GM21528 (cell line): ENCODE measurements around the gene CFAP61.

ENCODE experiments used
- ATAC-seq: cut with Tn5 transposase; IDR thresholded peaks from one replicate; pipeline ENCODE4 v1.9.1; 2021; ENCODE audit warnings: mild to moderate bottlenecking, moderate library complexity; ENCODE audit not compliant: unreplicated experiment, low FRiP score

CFAP61 gene

GRCh38 chr20:20259533-20259932 lies 207.2 kb downstream of the CFAP61 start:
- no peak for ATAC-seq

DNA sequence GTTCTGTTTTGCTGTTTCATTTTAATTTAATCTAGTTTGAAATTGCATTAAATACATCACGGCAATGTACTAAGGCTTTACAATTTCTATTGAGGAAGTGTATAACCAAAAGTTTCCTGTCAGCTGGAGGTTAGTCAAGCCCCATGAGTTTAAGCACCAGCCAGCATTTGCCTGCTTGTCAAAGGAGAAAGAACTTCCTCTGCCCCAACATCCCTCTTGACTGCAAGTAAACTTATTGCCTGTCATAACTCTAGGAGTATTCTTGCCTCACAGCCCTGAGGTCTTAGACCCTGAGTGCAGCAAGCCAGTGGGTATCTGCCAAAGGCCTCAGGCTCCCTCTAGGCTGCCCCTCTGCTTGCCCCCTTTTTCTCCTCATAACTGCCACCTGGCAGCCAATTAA lies 208.8 kb downstream of the CFAP61 start:
- ATAC-seq = no peak

- no peak for ATAC-seq
These were observed 212.9 kb downstream of the CFAP61 start for GRCh38 chr20:20265210-20265609.

DNA sequence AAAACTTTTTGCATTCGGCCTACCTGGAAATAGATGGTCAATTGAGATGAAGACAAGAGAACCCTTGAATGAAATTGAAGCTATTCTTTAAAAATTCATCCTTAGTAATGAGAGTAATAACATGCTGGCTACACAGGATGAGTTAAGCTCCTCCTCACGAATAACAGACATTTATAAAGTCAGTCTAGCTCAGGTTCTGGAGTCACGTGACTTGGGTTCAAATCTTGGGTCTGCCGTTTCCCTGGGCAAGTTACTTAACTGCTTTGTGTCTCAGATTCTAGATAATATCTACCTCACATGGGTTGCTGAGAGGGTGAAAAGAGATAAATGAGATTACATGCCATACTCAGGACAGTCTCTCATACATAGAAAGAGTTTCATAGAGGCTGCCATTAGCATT lies 214.2 kb downstream of the CFAP61 start:
- ATAC-seq = no peak

GRCh38 chr20:20267685-20268370 lies 215.5 kb downstream of the CFAP61 start:
- no peak for ATAC-seq

DNA sequence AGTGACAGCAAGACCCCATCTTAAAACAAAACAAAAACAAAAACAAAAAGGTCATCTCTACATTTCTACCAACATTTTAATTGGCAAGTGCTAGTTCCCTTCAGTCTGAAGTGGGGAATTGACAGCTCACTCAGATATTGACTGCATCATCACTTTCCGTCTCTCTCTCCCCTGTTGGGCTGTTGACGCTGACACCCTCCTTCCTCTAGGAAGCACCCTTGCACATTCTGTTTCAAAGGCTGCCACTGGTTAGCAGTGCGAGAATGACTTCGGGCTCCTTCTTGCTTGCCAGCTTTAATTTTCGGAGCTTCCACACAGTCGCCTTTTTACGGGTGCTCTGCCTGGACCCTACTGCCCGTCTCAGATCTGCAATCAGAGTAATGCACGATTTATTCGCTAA lies 218.9 kb downstream of the CFAP61 start:
- no peak for ATAC-seq

DNA sequence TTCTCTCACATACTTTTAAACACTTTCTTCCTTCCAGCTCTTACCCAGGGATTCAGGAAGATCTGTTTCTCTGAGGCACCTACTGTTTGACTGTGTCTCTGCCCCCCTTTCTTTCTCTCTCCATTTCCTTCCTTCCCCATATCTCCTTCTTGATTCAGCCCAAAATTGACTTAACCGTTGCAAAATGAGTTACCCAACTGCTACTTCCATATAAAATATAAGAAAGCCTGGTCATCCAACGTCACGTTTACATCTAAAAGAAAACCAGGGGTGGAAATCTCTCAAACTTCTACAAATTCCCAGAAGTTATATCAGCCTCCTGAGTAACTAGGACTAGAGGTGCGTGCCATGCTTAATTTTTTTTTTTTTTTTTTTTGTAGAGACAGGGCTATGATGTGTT lies 220.4 kb downstream of the CFAP61 start:
- ATAC-seq = no peak

DNA sequence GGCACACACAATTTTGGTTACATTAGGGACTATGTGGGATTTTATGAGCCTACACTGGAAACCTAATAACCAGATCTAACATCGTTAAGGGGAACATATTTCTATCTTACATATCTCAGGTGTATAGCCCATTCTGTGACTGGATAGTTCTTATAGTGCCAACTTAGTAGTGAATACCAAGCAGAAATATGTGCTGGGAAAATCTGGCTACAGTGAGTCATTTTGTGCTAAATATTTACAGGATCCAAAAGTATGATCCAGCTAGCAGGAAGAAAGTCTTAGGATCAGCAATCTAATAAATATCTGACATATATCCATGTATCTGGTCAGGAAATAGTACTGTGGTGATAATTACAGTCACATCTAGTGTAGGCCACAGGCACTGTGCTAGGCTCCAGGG lies 221.0 kb downstream of the CFAP61 start:
- no peak for ATAC-seq

DNA sequence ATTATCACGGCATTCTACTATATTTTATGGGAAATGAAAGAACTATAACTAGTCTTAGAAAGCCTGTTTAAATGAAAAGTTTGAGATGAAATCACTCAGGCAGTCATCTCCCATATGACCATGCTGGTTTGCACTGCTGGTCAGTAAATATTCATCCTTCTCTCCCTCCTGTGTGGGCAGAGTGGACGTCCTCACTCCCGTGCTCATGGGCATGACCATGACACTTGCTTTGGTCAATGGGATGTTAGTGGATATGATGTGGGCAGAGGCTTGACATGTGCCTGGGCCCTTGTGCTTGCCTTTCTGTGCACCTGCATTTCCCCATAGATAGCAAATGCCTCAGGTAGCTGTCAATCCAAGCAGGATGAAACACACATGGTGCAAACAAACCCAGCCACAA lies 222.5 kb downstream of the CFAP61 start:
- no peak for ATAC-seq

- ATAC-seq = no peak
These were observed 223.3 kb downstream of the CFAP61 start for GRCh38 chr20:20275636-20276035.

DNA sequence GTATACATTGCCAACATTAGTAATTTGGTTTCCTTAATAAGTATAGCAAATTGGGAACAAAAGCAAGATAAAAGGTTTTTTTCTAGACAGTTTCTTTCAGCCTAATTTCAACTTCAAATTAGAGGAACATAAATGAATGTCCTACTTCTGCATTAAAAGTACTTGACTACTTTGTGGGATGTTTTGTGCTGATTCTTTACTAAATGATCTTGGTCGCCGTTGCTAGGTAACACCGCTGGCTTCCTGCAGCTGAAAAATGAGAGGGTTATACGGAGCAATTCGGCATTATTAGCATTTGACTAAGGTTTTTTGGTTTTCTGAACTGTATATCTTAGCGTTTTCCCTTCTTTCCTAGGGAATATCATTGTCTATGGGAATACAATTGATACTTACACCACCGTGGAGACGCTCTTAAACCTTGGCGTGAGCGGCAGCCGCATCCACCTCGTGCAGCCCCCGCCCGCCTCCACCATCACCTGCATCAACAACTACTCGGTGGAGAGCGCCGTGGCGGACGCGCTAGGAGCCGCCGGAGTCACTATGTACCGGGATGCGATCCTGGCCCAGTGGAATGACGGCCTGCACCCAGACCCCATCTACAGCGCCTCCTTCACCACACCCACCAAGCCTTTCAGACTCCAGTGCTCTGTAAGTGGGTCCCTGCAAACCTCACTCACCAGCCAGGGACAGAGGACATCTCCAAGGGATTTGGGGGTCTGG lies 224.6 kb downstream of the CFAP61 start:
- ATAC-seq = no peak

GRCh38 chr20:20277894-20278335 lies 225.6 kb downstream of the CFAP61 start:
- ATAC-seq = no peak

- no peak for ATAC-seq
These were observed 233.7 kb downstream of the CFAP61 start for GRCh38 chr20:20286061-20286460.

- ATAC-seq = no peak
These were observed 237.0 kb downstream of the CFAP61 start for GRCh38 chr20:20289331-20289730.

DNA sequence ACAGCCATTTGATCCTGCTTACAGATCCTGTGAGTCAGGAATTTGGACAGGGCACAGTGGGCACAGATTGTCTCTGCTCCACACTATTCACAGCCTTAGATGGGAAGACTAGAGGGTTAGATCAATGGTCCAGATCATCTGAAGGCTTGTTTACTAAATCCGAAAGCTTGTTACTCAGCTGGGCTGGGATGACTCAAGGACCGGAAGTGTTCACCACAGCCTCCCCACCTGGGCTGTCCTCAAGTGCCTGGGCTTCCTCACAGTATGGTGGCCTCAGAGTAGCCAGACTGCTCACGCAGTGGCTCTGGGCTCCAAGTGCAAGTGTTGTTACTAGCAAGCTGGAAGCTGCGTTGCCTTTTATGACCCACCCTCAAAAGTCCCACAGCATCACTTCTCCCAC lies 240.1 kb downstream of the CFAP61 start:
- no peak for ATAC-seq

GRCh38 chr20:20293141-20293540 lies 240.8 kb downstream of the CFAP61 start:
- no peak for ATAC-seq

- ATAC-seq = no peak
These were observed 241.5 kb downstream of the CFAP61 start for GRCh38 chr20:20293691-20294385.

GRCh38 chr20:20295621-20296498 lies 243.5 kb downstream of the CFAP61 start:
- ATAC-seq = no peak

DNA sequence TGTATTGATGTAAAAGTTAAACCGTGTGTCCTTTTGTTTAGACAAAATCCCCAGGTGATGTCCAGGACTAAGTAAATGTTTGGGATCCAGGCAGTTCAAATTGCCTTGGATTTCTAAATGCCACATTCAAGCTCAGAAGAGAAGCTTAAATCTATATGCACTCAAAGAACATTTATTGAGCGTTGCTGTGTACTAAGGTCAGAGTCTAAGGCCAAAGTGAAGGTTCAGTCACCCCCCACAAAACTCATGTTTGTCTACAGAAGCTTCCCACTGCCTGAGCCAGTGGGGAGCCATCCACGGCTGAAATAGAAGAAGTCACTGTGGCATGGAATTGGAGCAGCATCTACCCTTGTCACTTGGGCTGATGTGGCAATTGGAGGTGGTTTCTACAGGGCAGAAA lies 244.8 kb downstream of the CFAP61 start:
- ATAC-seq = no peak

DNA sequence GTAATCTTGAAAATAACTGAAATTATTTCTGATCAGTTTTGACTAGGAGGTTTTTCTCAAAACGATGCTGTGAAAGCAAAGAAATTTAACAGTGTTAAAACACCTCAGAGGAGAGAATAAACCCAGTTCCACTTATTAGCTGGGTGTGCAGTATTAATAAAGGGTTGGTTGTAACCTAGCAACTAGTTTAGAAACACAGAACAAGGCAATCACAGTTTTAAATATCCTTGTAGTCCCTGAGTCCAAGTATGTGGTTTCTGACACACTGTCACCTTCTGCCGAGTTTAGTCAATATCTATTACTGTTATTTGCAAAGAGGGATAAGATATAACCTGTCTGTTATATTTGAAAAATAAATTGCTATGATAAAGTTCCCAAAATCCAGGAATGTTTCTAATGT lies 245.4 kb downstream of the CFAP61 start:
- no peak for ATAC-seq

DNA sequence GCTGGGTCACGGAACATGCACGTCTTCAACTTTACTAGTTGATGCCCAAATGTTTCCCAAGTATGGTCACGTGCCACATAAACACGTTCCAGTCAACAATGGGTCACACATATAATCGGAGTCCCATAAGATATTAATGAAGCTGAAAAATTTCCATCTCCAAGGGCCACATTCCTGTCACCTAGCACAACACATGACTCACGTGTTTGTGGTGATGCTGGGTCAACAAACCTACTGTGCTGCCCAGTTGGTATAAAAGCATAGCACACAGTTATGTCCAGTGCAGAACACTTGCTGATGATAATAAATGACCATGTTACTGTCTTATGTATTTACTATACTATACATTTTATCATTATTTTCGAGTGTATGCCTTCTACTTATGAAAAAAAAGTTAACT lies 247.6 kb downstream of the CFAP61 start:
- no peak for ATAC-seq
